Effector CD8-positive, alpha-beta T cell (primary cell): ENCODE measurements around the gene FREM1.

ENCODE experiments used
- DNase-seq: peaks from one replicate; lab custom pipeline; 2025; lab: John Stamatoyannopoulos, UW

FREM1 gene

DNA sequence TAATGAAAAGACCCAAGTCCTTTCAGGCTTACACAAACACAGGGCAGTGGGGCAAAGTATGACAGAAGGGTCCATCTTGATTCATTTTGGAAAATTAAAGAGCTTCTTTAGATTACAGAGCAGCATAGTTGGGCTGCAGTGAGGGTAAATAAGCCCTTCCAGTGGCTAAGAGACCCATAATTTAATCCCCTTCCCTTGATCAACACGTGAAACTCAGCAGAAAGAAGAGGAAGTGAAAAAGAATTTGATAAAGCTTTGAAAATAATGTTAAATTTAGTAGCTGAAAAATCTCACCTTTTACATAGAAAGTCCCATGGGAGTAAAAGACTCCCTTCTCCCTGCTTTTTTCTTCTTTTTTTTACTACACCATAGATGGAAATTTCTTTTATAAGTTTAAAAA is 87.6 kb downstream of the FREM1 start:
- DNase-seq: no peak

DNA sequence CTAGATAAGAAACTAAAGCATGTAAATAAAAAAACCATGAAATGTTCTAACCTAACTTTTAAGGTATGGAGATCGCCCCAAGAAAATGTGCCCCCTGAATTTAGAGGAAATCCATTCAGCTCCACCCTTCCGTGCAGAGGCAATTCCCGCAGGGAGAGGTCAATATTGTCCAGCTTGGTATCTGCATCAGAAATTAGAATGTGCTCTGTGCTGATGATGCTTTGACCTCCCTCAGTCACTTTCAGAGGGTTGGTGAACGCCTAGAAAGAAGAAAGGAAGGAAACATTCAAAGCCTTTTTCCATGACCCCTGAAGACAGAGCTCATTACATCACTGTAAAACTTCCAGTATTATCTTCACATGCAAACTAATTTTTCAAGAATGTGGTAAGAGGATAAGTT is 91.0 kb downstream of the FREM1 start:
- DNase-seq: no peak

DNA sequence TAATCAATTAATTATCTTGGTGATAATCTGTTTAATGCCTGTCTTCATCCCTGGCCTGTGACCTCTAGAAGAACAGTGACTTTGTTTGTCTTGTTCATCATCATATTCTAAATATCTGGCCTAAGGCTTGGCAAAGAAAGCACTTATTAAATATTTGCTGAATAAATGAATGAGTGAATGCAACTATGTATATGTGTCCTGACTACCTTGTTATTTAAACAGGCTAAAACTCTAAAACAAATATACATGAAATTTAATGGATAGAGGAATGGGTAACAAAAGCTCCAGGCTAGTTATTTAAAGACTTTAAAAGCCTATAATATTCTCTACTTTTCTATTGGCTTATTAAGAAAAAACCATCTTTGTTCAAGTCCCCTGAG is 96.0 kb downstream of the FREM1 start:
- no peak for DNase-seq

DNA sequence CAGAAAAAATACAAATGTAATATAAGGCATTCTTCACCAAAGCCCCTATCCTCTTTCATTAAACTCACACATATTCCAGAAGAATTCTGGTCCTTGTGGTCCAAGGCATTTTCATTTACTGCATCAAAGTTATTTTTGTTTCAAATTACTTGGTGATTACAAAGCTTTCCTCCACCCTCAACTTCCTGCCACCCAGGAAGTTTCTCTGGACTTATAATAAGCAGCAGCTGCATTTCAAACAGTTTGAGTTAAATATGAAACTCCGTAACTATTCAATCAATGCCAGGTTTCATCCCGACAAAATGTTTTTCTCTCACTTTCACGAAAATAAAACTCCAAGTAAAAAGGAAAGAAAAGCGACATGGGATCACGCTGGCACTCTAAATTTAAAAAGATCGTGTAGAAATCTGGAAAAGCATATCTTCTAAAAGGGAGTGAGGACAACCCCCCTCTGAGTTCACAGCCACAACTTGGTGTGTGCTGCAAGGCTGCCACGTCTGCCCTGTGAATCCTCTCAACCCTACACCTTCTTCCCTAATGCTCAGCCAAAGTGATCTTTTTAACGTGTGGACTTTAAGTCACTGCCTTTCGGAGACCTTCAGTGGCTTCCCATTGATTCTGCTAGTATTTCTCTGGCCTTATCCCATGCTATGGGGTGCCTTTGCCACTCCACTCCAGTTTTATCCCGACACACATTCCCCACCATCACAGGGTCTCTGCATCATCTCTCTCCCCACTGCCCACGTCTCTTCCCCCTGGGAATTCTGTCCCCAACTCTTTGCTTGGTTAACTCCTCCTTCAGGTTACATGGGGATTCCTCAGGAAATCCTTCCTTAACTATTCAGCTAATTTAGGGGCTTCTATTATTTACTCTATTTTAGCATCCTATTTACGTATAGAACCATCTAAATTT is 96.6 kb downstream of the FREM1 start:
- DNase-seq: no peak

DNA sequence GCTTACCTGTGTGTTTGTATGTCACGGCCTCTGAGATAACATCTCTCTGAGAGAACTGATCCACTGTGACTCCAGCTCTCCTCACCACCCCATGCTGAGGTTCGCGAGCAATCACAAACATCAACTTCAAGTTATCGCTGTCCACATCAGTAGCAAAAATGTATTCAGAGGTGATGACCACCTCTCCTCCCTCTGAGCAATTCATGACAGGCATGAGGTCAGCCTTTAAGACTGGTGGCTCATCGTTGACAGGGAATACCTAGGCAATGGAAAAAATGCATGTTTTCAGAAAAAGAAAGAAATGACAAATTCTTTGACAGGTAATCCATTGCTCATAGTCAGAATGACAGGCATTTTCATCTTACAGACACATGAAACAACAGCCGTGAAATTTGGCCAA is 97.4 kb downstream of the FREM1 start:
- DNase-seq: no peak

DNA sequence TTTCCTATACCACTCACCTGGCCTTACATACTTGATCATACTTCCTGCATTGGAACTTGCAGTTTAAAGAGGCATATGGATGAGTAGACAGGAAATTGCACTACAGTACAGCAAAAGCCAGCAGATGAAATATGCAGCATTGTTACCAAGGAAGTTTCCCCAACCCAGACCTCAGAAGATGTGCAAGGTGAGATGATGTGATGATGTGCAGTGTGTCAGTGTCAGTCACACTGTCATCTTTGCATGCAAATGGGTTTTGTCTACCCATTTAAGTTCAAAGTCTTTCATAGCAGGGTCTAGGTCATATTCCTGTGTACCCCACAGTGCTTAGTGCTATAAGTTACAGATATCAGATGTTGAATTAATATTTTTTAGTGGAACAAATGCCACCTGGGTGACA is 98.4 kb downstream of the FREM1 start:
- no peak for DNase-seq

DNA sequence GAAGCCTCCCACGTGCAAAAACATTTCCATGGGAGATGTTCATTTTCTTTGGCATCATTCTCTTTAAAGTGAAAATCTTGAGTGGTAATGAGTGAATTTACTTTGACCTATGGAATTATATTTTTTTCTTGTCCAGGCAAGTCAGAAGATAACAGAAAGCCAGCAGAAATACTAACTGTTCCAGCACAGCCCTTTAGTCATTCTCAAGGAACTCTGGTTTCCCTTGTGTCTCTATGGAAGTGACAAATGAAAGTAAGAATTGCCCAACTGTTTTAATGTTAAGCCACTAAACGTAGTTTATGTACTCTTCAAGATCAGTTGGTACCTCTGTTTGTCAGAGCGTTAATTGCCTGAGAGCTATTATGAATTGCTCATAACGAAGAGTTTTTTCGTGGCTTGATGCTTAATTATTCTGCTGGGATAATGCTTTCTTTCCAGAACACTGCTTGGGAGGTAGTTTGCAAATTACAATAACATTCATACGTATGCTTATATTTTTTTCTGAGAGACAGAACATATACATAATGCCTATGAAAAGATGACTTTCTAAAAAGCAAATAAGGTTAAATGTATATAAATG is 103.2 kb downstream of the FREM1 start:
- no peak for DNase-seq

DNA sequence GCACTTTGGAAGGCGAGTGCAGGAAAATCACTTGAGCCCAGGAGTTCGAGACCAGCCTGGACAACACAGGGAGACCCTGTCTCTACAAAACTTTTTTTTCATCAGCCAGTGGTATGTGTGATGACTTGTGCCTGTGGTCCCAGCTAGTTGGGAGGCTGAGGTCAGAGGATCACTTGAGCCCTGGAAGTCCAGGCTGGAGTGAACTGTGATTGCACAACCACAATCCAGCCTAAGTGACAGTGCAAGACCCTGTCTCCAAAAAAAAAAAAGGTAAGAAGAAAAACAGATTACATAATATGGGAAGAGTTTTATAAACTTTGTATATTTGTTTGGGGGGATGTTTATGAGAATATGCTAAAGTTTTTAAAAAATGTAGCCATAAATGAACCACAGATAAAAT is 111.2 kb downstream of the FREM1 start:
- DNase-seq: no peak

DNA sequence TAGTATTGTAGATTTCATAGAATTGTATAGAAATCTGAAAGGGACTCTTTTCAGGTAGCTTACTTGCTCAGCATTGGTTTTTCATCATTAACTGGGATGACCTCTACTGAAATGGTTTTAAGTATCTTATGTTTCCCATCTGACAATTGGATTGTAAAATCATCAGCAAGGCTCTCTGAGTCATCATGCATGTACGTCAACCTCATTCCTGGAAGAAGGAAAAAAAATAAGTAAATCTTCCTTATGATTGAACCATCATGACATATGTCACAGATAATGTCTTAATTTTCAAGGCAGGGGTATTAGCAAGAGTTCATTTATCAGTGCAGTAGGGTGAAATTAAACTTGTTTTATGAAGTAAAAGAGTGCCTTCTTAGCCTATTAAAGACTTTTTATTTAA is 112.8 kb downstream of the FREM1 start:
- no peak for DNase-seq

DNA sequence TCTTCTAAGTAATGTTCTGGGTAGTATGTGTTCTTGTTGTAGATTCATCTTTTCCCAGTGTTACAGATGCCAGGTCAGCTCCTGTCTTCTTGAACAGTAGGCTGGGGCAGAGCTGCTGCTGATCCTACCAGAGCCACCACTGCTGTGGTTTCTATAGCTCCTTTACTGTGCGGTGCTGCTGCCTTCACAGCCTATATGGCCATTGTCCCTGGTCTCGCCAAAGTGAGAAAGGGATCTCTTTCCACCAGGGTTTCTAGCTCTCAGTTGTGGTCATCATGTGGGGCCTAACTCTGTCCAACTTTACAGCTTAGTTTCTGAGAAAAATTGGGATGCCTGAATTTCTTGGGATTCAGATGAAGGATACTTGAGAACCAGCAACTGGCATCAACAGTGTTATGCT is 116.8 kb downstream of the FREM1 start:
- no peak for DNase-seq

DNA sequence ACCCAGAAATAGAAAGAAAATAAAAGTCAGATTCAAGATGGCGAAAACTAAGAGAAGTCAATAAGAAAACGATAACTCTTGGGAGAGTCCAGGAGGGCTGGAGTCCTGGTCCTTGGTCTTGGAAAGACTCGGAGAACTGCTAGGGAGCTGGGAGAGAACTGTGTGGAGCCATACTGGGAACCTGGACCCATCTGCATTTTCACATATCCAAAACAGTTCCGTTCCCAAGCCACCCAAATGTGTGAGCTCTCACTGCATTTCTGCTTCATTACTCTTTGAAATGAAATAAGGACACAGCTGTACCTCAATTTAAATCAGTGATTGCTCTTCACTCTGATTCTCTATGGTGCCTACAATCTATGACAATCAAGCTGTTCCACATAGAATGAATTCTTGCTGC is 119.6 kb downstream of the FREM1 start:
- DNase-seq: no peak

DNA sequence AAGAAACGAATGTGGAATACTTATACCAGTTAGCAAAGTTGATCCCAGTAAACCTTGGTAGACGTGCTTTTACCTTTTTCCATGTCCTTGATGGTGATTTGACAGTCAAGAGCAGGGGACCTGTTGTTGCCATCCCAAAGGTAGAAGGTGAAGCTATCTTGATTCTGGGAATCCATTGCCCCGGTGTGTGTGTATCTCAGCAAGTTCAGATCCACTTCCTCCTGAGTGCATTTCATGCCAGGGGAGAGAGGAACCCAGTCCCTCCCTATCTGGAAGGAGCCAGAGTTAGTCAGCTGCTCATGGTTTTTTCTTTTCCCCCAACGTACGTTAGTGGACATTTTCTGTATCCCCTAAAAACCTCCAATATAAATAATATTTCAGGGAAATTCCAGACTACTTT is 121.4 kb downstream of the FREM1 start:
- no peak for DNase-seq

DNA sequence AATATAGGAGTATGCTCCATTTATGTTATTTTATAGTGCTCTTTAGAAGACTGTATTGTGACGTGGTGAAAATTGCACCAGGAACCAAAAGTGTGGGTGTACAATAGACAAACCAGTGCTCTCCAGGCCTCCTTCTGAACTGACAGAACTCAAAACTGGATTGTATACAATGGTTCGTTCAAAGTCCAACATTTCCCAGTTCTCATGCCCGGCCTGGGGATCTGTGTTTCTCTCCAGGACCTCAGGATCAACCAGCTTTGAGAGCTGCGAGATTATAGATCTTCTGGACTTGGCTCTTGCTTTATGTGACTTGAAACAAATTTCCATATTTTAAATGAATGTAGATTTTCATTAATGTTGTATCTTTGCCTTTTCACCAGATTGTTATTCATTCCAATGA is 126.9 kb downstream of the FREM1 start:
- no peak for DNase-seq

DNA sequence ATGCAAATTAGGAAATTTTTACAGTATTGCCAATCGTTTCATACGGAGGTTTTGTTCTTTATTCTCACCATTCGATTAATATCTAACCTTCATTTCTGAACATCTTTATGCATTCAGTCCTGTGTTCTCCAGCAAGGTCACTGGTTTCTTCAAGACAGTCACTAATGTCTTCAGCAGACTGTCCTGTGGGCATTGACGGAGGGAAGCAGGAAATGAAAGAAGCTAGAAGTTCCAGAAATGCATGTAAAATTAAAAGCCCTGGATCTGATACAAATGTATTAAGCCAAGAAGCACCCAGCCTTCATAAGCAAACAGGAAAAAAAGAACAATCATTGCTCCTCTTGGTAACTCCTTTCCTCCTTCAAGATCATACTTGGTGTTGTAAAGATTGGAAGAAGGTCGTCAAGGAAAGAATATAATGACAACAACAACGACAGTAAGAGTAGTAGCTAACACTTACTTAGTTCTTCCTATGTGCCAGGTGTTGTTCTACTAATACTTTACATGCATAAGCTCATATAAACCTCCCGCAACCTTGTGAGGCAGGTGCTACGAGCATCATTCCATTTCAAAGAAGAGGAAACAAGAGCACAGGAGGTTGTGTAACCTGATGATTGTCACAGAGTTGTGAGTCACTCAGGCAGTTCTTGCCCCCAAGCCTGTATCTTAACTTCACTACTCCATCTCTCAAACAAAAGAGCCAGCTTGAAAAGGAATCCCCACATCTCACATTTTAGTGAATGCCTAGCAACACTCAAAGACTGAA is 127.8 kb downstream of the FREM1 start:
- no peak for DNase-seq

DNA sequence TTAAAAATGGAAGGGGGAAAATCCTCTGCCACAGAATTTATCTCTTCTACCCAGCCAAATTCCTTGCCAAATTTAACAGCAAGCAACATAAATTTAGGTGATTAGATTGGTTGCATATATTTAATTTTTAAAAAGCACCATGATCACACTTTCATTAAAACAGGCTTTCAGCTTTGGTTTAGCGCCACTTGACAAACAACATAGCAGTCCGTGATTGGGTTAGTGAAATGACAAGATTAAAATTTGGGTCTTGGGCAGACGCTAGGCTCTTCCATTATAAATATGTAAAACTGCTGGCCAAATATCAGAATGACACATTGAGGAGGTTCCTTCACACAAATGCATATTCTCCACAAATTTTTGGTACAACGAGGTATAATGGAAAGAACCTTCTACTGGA is 129.5 kb downstream of the FREM1 start:
- DNase-seq: no peak

DNA sequence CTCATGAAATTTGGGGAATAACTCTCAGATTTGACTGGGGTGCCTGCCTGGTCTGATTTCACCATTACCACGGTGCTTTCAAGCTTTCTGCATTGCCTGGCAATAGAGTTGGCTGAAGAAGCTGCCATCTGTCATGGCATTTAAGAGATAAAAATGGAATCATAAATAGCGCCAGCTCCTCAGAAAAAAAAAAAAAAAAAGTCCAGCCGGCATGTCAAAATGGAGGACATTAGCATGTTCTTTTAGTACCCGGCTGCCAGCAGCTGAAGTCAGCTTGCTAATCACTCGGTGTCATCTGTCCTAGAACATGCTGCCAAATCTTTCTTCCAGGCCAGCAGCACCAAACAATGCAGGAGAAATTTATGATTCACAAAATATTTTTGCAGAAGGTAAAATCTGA is 130.0 kb downstream of the FREM1 start:
- DNase-seq: no peak

DNA sequence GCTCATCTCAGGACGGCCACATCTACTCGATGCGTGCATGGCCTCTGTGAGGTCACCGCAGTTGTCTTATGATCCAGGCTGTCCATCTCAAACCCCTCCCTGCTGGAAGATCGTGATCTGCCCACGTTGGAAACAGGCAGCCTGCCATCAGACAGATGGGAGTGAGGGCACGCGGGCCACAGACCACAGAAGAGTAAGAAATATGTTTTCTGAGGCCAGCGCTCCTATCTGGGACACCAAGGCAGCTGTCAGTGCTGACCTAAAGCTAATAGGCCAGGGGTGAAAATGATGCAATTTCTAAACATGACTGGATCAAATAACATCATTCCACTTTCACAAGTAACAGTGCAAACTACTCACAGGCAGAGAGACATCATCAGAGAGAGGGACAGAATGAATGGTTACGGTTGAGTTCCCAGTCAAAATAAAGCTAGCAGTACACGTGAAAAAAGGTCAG is 130.6 kb downstream of the FREM1 start:
- no peak for DNase-seq

DNA sequence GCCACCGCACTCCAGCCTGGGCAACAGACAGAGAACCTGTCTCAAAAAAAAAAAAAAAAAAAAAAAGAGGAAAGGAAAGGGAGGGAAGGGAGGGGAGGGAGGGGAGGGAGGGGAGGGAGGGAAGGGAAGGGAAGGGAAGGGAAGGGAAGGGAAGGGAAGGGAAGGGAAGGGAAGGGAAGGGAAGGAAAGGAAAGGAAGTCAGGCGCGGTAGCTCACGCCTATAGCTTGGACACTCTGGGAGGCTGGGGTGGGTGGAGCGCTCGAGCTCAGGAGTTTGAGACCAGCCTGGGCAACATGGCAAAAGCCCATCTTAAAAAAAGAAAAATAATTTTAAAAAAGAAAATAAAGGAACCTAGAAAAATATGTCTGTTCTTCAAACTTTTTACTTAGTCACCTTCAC is 131.7 kb downstream of the FREM1 start:
- DNase-seq: no peak

DNA sequence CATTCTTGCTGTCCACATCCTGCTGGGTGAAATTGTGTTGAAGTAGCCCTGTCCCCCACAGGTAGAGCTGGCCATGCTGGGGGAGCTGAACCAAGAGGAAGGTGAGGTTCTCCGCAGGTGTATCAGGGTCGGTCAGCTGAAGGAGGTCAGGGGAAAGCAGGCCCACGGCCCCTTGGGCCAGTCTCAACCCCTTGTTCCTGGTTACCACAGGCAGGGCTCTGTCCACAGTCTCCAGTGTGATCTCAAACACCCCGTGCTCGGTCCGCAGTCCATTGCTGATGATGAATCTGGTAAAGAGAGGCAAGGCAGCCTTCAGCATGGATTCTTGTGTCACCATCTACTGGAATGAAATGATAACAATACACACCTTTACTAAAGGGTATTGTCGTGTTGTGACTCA is 134.3 kb downstream of the FREM1 start:
- no peak for DNase-seq

DNA sequence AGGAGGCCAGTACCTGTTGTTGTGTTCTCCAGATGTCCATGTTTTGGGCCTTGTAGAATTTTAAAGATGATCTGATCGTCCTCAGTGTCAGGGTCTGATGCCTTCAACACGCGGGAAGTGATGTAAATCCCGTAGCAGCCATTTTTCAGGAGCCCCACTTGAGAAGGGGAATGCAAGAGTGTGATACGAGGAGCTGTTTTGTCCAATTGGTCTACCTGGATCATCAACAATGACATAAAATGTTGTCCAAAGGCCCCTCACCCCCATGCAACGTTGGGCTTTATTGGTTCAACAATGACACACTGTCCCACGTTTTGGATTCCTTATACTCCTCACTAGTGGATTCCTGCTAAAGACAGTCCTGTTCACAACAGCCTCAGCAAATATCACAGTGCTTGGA is 139.6 kb downstream of the FREM1 start:
- DNase-seq: no peak

DNA sequence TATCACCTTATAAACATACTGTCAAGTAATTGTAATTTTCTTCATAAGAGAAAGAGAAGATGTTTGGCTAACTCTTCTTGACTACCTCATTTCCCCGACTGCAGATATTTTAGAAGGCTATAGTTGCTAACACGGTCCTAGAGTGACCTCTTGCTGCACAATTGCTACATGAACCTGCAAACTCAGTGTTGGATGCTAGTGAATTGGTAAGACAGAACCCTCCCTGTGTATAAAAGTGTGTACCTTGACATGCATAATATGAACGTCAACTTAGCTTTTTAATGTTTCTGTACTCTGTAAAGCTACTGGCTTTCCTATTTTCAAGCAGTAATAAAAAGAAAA is 141.0 kb downstream of the FREM1 start:
- DNase-seq: no peak

DNA sequence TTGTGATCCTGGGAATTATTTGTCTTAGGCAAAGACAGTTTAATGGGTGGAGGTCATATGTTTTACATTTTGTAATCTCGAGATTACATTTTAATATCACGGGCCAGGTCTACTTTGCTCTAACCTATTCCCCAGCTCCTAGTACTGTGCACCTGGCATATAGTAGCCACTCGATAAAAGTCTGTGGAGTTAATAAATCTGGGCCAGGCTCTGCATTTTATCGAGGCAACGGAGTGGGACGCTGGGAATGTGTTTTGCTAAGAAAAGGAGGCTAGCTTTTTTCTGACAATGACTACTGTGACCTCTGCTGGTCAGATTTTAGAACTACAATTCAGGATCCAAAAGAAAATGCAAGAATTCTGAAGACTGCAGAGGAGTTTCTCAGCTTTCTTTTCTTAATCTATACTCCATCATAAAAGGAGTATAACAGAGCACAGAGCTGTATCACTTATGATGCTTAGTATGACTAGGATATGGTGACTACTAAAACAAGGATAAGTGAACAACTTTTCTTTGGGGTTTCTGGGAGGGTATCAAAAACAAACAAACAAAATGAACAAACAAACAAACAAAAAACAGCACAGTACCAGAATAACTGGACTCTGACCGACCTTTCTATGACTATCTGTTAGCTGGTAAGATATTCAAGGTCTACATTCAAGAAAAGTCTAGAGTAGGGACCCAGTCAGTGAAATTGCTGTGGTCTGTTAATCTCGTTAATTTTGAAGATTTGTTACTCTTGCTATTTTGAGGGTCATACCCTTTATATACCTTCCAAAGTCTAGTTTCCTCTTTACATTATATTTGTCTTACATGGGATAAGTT is 141.6 kb downstream of the FREM1 start:
- no peak for DNase-seq
